WTC11 (cell line): Measurements from ENCODE around the gene FHOD1. TPM values are rescaled to one million over a fixed set of nuclear protein-coding genes. Genes with fewer than 3 reads are reported as not detected.
A peak's percentile ranks its signal among the peaks of the same experiment; 100 is the strongest.

Experiments
- ATAC-seq: fragments of 200-7000 bp; cut with Tn5 transposase; 2 replicates; pipeline ENCODE4 v1.10.0; 2021; ENCODE audit warnings: mild to moderate bottlenecking, moderate library complexity
- CTCF ChIA-PET: fragments of 300-600 bp; sonication (Branson Sonifier 250); formaldehyde crosslinking; loops from one replicate; lab custom pipeline; 2021; ENCODE audit warnings: antibody characterized with exemption; lab: Charles Lee
- POLR2A ChIA-PET: fragments of 350-600 bp; sonication (Branson Sonifier 250); formaldehyde crosslinking; loops from one replicate; lab custom pipeline; 2021; ENCODE audit warnings: antibody characterized with exemption; lab: Charles Lee
- DNase-seq: peaks from one replicate; pipeline ENCODE4 v3.0.0; 2021; ENCODE audit warnings: low spot score
- H3K27ac Mint-ChIP-seq: 2 replicates; pipeline ENCODE4 v1.8.0; 2021; ENCODE audit warnings: mixed read lengths
- H3K27me3 Mint-ChIP-seq: 2 replicates; pipeline ENCODE4 v1.8.0; 2021; ENCODE audit warnings: low read depth, mild to moderate bottlenecking, moderate library complexity, mixed read lengths
- H3K36me3 Mint-ChIP-seq: 2 replicates; pipeline ENCODE4 v1.8.0; 2021; ENCODE audit warnings: mixed read lengths
- H3K4me1 Mint-ChIP-seq: 2 replicates; pipeline ENCODE4 v1.8.0; 2022; ENCODE audit warnings: mixed read lengths
- H3K4me3 Mint-ChIP-seq: 2 replicates; pipeline ENCODE4 v1.8.0; 2021; ENCODE audit warnings: mild to moderate bottlenecking, moderate library complexity, mixed read lengths
- H3K9me3 Mint-ChIP-seq: 2 replicates; pipeline ENCODE4 v1.8.0; 2021; ENCODE audit warnings: mixed read lengths
- AR ChIP-seq: fragments of 250-450 bp; sonication (Bioruptor Pico); IDR thresholded peaks from 2 replicates; pipeline ENCODE4 v1.9.0; 2021; ENCODE audit warnings: mild to moderate bottlenecking
- EMX1 ChIP-seq: fragments of 250-450 bp; sonication (Bioruptor Pico); IDR thresholded peaks from 2 replicates; pipeline ENCODE4 v1.8.0; 2021; ENCODE audit warnings: mild to moderate bottlenecking
- ESRRA ChIP-seq: sonication (generic); formaldehyde crosslinking; IDR thresholded peaks from 2 replicates; pipeline ENCODE4 v1.8.1; 2022; ENCODE audit warnings: mild to moderate bottlenecking, missing genetic modification reagents, borderline replicate concordance
- FOXP1 ChIP-seq: sonication (generic); formaldehyde crosslinking; IDR thresholded peaks from 2 replicates; pipeline ENCODE4 v1.8.0; 2022; ENCODE audit warnings: missing genetic modification reagents, mild to moderate bottlenecking, moderate library complexity, borderline replicate concordance
- MAX ChIP-seq: sonication (generic); formaldehyde crosslinking; IDR thresholded peaks from 2 replicates; pipeline ENCODE4 v1.8.0; 2022; ENCODE audit warnings: mild to moderate bottlenecking, missing genetic modification reagents
- NFATC4 ChIP-seq: fragments of 250-450 bp; sonication (Bioruptor Pico); IDR thresholded peaks from 2 replicates; pipeline ENCODE4 v1.9.0; 2021; ENCODE audit warnings: mild to moderate bottlenecking
- NR1H2 ChIP-seq: sonication (generic); formaldehyde crosslinking; IDR thresholded peaks from 2 replicates; pipeline ENCODE4 v1.9.0; 2021; ENCODE audit warnings: mild to moderate bottlenecking, moderate library complexity, missing genetic modification reagents
- SOX15 ChIP-seq: fragments of 250-450 bp; sonication (Bioruptor Pico); IDR thresholded peaks from 2 replicates; pipeline ENCODE4 v1.9.0; 2021; ENCODE audit warnings: mild to moderate bottlenecking
- SP1 ChIP-seq: sonication (generic); formaldehyde crosslinking; conservative IDR thresholded peaks from 2 replicates; pipeline ENCODE4 v1.8.1; 2022; ENCODE audit warnings: missing genetic modification reagents
- TCF7 ChIP-seq: sonication (generic); formaldehyde crosslinking; IDR thresholded peaks from 2 replicates; pipeline ENCODE4 v1.8.0; 2022; ENCODE audit warnings: mild to moderate bottlenecking, low read depth, missing genetic modification reagents, moderate library complexity
- ZNF138 ChIP-seq: sonication (generic); formaldehyde crosslinking; conservative IDR thresholded peaks from 2 replicates; pipeline ENCODE4 v1.8.1; 2022; ENCODE audit warnings: mild to moderate bottlenecking, moderate library complexity, missing genetic modification reagents
- ZNF396 ChIP-seq: fragments of 250-450 bp; sonication (Bioruptor Pico); IDR thresholded peaks from 2 replicates; pipeline ENCODE4 v1.8.0; 2021; ENCODE audit warnings: mild to moderate bottlenecking, moderate library complexity, borderline replicate concordance
- ZNF416 ChIP-seq: fragments of 250-450 bp; sonication (Bioruptor Pico); IDR thresholded peaks from 2 replicates; pipeline ENCODE4 v1.9.0; 2021; ENCODE audit warnings: mild to moderate bottlenecking, inconsistent platforms
- ZNF512 ChIP-seq: sonication (generic); formaldehyde crosslinking; IDR thresholded peaks from 2 replicates; pipeline ENCODE4 v1.8.1; 2022; ENCODE audit warnings: missing genetic modification reagents, borderline replicate concordance
- total RNA-seq: library from RNA; stranded (reverse); gene quantifications from 3 replicates; pipeline ENCODE4 v1.2.3, GENCODE V29; 2021
- TF ChIP-seq, protein P1 (sequence below): fragments of 250-450 bp; sonication (Bioruptor Pico); IDR thresholded peaks from 2 replicates; pipeline ENCODE4 v1.9.0; 2021; ENCODE audit warnings: mild to moderate bottlenecking, borderline replicate concordance
- TF ChIP-seq, protein P2 (sequence below): sonication (generic); formaldehyde crosslinking; IDR thresholded peaks from 2 replicates; pipeline ENCODE4 v1.8.0; 2022; ENCODE audit warnings: mild to moderate bottlenecking, missing genetic modification reagents
- TF ChIP-seq, protein P3 (sequence below): sonication (generic); formaldehyde crosslinking; IDR thresholded peaks from 2 replicates; pipeline ENCODE4 v1.8.1; 2023; ENCODE audit warnings: mild to moderate bottlenecking, missing genetic modification reagents

Gene FHOD1
- total RNA-seq, 1 experiment from 2014 or later = 81.3 TPM

DNA sequence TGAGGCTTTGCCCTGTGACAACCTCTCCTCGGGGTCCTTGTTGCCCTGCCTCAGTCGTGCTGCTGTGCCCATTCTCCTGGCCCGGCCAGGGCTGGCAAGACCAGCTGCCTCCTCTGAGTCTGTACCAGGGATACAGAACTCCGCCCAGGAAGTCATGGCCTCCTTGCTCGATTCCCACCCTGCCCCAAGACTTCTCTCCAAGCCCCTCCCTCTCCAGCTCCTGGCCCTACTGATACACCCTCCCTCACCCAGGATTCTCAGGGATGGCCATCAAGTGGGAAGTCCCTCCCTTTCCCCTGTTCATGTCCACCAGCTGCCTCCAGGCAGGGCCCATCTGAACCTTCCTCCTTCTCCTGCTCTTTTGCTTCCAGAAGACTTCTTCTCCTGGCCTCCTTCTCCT is 31.6 kb downstream of the FHOD1 start:
- ChIA-PET CTCF (interaction anchor here (1.2 to 9.1 kb wide), 3 partner anchors 17 to 69 kb away, joined by 3 to 65 read pairs (median 4); partner anchors contain the start of gene ELMO3), POLR2A (no interaction called here)
- ATAC-seq (peak; percentile 78), DNase-seq (no peak)
- H3K9me3 Mint-ChIP-seq = no peaks in the 10 kb centered on the region
- TF ChIP-seq, protein P1, sequence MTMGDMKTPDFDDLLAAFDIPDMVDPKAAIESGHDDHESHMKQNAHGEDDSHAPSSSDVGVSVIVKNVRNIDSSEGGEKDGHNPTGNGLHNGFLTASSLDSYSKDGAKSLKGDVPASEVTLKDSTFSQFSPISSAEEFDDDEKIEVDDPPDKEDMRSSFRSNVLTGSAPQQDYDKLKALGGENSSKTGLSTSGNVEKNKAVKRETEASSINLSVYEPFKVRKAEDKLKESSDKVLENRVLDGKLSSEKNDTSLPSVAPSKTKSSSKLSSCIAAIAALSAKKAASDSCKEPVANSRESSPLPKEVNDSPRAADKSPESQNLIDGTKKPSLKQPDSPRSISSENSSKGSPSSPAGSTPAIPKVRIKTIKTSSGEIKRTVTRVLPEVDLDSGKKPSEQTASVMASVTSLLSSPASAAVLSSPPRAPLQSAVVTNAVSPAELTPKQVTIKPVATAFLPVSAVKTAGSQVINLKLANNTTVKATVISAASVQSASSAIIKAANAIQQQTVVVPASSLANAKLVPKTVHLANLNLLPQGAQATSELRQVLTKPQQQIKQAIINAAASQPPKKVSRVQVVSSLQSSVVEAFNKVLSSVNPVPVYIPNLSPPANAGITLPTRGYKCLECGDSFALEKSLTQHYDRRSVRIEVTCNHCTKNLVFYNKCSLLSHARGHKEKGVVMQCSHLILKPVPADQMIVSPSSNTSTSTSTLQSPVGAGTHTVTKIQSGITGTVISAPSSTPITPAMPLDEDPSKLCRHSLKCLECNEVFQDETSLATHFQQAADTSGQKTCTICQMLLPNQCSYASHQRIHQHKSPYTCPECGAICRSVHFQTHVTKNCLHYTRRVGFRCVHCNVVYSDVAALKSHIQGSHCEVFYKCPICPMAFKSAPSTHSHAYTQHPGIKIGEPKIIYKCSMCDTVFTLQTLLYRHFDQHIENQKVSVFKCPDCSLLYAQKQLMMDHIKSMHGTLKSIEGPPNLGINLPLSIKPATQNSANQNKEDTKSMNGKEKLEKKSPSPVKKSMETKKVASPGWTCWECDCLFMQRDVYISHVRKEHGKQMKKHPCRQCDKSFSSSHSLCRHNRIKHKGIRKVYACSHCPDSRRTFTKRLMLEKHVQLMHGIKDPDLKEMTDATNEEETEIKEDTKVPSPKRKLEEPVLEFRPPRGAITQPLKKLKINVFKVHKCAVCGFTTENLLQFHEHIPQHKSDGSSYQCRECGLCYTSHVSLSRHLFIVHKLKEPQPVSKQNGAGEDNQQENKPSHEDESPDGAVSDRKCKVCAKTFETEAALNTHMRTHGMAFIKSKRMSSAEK (CRISPR knock-in tag) = no peak
- TF ChIP-seq, protein P2, sequence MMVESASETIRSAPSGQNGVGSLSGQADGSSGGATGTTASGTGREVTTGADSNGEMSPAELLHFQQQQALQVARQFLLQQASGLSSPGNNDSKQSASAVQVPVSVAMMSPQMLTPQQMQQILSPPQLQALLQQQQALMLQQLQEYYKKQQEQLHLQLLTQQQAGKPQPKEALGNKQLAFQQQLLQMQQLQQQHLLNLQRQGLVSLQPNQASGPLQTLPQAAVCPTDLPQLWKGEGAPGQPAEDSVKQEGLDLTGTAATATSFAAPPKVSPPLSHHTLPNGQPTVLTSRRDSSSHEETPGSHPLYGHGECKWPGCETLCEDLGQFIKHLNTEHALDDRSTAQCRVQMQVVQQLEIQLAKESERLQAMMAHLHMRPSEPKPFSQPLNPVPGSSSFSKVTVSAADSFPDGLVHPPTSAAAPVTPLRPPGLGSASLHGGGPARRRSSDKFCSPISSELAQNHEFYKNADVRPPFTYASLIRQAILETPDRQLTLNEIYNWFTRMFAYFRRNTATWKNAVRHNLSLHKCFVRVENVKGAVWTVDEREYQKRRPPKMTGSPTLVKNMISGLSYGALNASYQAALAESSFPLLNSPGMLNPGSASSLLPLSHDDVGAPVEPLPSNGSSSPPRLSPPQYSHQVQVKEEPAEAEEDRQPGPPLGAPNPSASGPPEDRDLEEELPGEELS (CRISPR knock-in tag) = no peak
- TF ChIP-seq NFATC4 (CRISPR knock-in tag) (no peak), ESRRA (no peak), MAX (CRISPR knock-in tag) (no peak), NR1H2 (CRISPR knock-in tag) (no peak), ZNF138 (no peak), TCF7 (CRISPR knock-in tag) (no peak), ZNF512 (CRISPR knock-in tag) (no peak), ZNF396 (no peak), AR (CRISPR knock-in tag) (no peak), SOX15 (CRISPR knock-in tag) (no peak), SP1 (CRISPR knock-in tag) (no peak), ZNF416 (CRISPR knock-in tag) (no peak), FOXP1 (CRISPR knock-in tag) (no peak), EMX1 (CRISPR knock-in tag) (no peak)
- TF ChIP-seq, protein P3, sequence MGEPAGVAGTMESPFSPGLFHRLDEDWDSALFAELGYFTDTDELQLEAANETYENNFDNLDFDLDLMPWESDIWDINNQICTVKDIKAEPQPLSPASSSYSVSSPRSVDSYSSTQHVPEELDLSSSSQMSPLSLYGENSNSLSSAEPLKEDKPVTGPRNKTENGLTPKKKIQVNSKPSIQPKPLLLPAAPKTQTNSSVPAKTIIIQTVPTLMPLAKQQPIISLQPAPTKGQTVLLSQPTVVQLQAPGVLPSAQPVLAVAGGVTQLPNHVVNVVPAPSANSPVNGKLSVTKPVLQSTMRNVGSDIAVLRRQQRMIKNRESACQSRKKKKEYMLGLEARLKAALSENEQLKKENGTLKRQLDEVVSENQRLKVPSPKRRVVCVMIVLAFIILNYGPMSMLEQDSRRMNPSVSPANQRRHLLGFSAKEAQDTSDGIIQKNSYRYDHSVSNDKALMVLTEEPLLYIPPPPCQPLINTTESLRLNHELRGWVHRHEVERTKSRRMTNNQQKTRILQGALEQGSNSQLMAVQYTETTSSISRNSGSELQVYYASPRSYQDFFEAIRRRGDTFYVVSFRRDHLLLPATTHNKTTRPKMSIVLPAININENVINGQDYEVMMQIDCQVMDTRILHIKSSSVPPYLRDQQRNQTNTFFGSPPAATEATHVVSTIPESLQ (CRISPR knock-in tag) = no peak
- H3K27me3 Mint-ChIP-seq = peaks cover 55% of the 10 kb centered on the region
- no peak overlapping the region for H3K27ac Mint-ChIP-seq
- H3K36me3 Mint-ChIP-seq = no peaks in the 10 kb centered on the region
- H3K4me3 Mint-ChIP-seq = no peak overlapping the region
- H3K4me1 Mint-ChIP-seq = no peaks in the 10 kb centered on the region
